Activated naive CD8-positive, alpha-beta T cell treated with anti-CD3 and anti-CD28 coated beads, Interleukin-2, amount 50 U/mL, for 16 hours (primary cell): ENCODE measurements around the gene BBS9.

Experiments used
- DNase-seq: peaks from one replicate; pipeline ENCODE4 v3.0.0-alpha.2; 2020; ENCODE audit warnings: low read depth, low spot score

Gene BBS9

GRCh38 chr7:33645104-33645503, 515.7 kb downstream of the BBS9 start:
- no peak for DNase-seq

- DNase-seq: no peak
Measured at GRCh38 chr7:33646166-33646565, 516.8 kb downstream of the BBS9 start.

GRCh38 chr7:33646891-33647391, 517.6 kb downstream of the BBS9 start:
- DNase-seq: no peak

GRCh38 chr7:33649476-33650441, 520.4 kb downstream of the BBS9 start:
- DNase-seq: no peak

- DNase-seq: no peak
Measured at GRCh38 chr7:33650828-33651227, 521.5 kb downstream of the BBS9 start.

- DNase-seq: no peak
Measured at GRCh38 chr7:33651998-33652515, 522.7 kb downstream of the BBS9 start.

- DNase-seq: no peak
Measured at GRCh38 chr7:33654676-33655075, 525.3 kb downstream of the BBS9 start.
